GM12891 (cell line): ENCODE results near the gene ARF5.

Experiments
- POLR2A ChIP-seq: IDR thresholded peaks from 2 replicates; pipeline ENCODE4 v1.6.1; 2011; ENCODE audit warnings: low read depth, low read length, control low read depth
- POLR2AphosphoS5 ChIP-seq: IDR thresholded peaks from 2 replicates; pipeline ENCODE4 v1.6.1; 2011; ENCODE audit warnings: low read depth, low read length, control low read depth
- SPI1 ChIP-seq: IDR thresholded peaks from 2 replicates; pipeline ENCODE4 v1.6.1; 2011; ENCODE audit warnings: low read depth, low read length, control low read depth

DNA sequence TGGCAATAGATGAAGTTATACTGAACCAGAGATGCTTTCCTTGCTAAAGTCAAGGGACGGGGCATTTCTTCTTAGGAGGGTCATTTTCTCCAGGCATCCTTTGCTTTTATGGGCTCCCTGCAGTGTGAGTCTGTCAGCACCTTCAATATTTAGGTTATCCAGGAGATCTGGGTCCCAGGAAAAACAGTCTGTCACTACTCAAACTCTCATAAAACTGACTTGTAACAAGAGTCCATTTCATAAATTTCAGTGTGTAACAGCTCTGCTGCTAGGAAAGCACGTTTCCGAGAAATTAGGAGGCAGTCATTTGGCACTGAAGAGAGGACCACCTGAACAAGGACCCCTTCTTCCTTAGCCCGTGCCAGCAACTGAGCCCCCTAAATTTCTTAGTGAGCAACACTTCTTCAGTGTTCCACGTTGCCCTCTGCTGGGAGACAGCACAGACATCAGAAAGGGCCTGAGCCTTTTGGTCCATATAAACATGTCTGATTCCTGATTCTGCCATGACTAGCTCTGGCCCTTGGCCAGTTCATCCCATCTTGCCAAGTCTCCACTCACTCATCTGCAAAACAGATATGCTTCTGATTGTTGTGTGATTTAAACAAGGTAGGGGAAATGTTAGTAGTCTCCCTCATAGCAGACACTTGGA, 10.1 kb upstream of the ARF5 start:
- TF ChIP-seq SPI1 (no peak), POLR2AphosphoS5 (no peak), POLR2A (no peak)
